Effector memory CD4-positive, alpha-beta T cell (primary cell): ENCODE measurements around the gene NHLH2.

Experiments
- DNase-seq, 3 donors: peaks; one replicate each; pipeline ENCODE4 v3.0.0-alpha.2; 2020
- H3K27ac ChIP-seq: 2 replicates; pipeline ENCODE4 v1.7.0; 2013; ENCODE audit warnings: mild to moderate bottlenecking, low read length, moderate library complexity; ENCODE audit not compliant: insufficient read depth, poor library complexity, severe bottlenecking
- H3K27me3 ChIP-seq: replicated peaks from 2 replicates; pipeline ENCODE4 v1.7.0; 2013; ENCODE audit warnings: mild to moderate bottlenecking, low read length; ENCODE audit not compliant: insufficient read depth, control insufficient read depth, poor library complexity, severe bottlenecking
- H3K36me3 ChIP-seq: 2 replicates; pipeline ENCODE4 v1.7.0; 2013; ENCODE audit warnings: mild to moderate bottlenecking, low read length, moderate library complexity; ENCODE audit not compliant: control insufficient read depth, insufficient read depth
- H3K4me1 ChIP-seq: 2 replicates; pipeline ENCODE4 v1.7.0; 2013; ENCODE audit warnings: low read length, mild to moderate bottlenecking; ENCODE audit not compliant: control insufficient read depth, insufficient read depth, poor library complexity, severe bottlenecking
- H3K4me3 ChIP-seq: 2 replicates; pipeline ENCODE4 v1.7.0; 2013; ENCODE audit warnings: low read length, low read depth, mild to moderate bottlenecking; ENCODE audit not compliant: insufficient read depth, poor library complexity, severe bottlenecking
- H3K9me3 ChIP-seq: 2 replicates; pipeline ENCODE4 v1.7.0; 2013; ENCODE audit warnings: mild to moderate bottlenecking, low read length, moderate library complexity; ENCODE audit not compliant: control insufficient read depth

The NHLH2 gene

GRCh38 chr1:115873184-115873583 lies 32.3 kb upstream of the NHLH2 start:
- no peak for DNase-seq
- Histone ChIP-seq H3K4me3 (no peak overlapping the region), H3K27me3 (no peaks in the 10 kb centered on the region), H3K4me1 (no peaks in the 10 kb centered on the region), H3K9me3 (no peaks in the 10 kb centered on the region), H3K27ac (no peak overlapping the region), H3K36me3 (no peaks in the 10 kb centered on the region)

GRCh38 chr1:115869064-115869463 lies 28.1 kb upstream of the NHLH2 start:
- no peaks in the 10 kb centered on the region for H3K27me3 ChIP-seq
- no peaks in the 10 kb centered on the region for H3K9me3 ChIP-seq
- H3K36me3 ChIP-seq: no peaks in the 10 kb centered on the region

GRCh38 chr1:115867216-115867615 lies 26.3 kb upstream of the NHLH2 start:
- H3K4me3 ChIP-seq: no peak overlapping the region
- no peaks in the 10 kb centered on the region for H3K36me3 ChIP-seq
- no peaks in the 10 kb centered on the region for H3K9me3 ChIP-seq
- no peak for DNase-seq
- no peaks in the 10 kb centered on the region for H3K27me3 ChIP-seq
- no peaks in the 10 kb centered on the region for H3K4me1 ChIP-seq
- H3K27ac ChIP-seq: no peak overlapping the region

More at GRCh38 chr1:115869064-115869463, 28.1 kb upstream of the NHLH2 start:
- Histone ChIP-seq H3K4me3 (no peak overlapping the region), H3K27ac (no peak overlapping the region), H3K4me1 (no peaks in the 10 kb centered on the region)
- DNase-seq: no peak

DNA sequence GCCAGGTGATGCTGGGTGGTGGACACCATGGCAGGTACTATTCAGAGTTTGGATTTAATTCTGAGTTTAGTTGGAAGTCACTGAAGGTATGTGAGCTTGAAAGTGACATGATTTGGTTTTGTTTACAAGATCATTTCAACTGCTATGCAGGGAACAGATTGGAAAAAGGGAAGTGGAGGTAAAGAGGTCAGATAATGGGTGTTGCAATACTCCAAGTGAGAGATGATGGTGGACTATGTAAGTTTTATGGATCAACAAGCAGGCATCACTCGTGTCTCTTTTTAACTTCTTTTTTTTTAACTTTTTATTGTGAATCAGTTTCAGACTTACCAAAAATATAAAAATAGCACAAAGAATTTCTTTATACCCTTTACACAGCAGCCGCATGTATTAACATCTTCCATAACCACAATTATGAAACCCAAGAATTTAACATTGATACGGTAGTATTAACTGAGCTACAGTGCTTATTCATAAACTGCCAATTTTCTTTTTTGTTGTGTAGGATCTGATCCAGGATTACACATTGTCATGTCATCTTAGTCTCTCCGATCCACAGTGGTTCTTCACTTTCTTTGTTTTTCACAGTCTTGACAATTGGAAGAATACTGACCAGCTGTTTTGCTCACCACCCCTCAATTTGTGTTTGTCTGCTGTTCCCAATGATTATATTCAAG lies 24.9 kb upstream of the NHLH2 start:
- Histone ChIP-seq H3K27me3 (no peaks in the 10 kb centered on the region), H3K27ac (no peak overlapping the region), H3K36me3 (no peaks in the 10 kb centered on the region), H3K9me3 (no peaks in the 10 kb centered on the region), H3K4me1 (no peaks in the 10 kb centered on the region), H3K4me3 (no peak overlapping the region)
- DNase-seq: no peak

- no peaks in the 10 kb centered on the region for H3K27me3 ChIP-seq
- DNase-seq: no peak
- H3K4me3 ChIP-seq: no peak overlapping the region
- no peaks in the 10 kb centered on the region for H3K36me3 ChIP-seq
- H3K4me1 ChIP-seq: no peaks in the 10 kb centered on the region
- H3K27ac ChIP-seq: no peak overlapping the region
- no peaks in the 10 kb centered on the region for H3K9me3 ChIP-seq
Observed at GRCh38 chr1:115862403-115862802, 21.5 kb upstream of the NHLH2 start.

DNA sequence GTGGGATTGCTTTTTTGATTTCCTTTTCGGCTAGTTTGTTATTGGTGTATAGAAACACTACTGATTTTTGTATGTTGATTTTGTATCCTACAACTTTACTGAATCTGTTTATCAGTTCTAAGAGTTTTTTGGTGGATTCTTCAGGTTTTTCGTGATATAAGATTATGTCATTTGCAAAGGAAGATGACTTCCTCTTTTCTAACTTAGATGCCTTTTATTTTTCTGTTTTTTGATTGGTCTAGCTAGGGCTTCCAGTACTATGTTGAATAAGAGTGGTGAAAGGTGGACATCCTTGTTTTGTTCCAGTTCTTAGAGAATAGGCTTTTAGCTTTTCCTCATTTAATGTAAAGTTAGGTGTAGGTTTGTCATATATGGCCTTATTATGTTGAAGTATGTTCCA lies 13.1 kb upstream of the NHLH2 start:
- Histone ChIP-seq H3K36me3 (no peaks in the 10 kb centered on the region), H3K4me1 (no peaks in the 10 kb centered on the region), H3K27me3 (no peaks in the 10 kb centered on the region), H3K9me3 (no peaks in the 10 kb centered on the region), H3K4me3 (no peak overlapping the region), H3K27ac (no peak overlapping the region)
- DNase-seq: no peak

DNA sequence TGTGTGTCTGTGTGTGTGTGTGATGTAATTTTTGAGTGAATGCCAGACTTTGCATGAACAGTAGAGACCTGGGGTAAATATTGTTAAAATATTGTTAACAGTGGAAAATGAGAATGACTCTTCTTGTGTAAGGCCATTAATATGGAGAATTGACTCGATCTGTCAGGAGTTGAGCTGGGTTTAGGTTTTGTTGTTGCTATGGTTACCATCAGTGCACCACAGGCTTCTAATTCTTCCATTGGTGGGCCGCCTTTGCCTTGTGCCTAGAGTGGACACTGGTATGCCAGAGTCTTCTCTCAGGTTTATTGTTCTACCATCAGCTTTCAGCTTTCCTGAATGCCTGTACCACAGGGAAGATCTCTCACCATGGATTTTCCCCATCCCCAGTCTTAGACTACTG lies 10.0 kb upstream of the NHLH2 start:
- no peaks in the 10 kb centered on the region for H3K4me1 ChIP-seq
- H3K27ac ChIP-seq: no peak overlapping the region
- H3K27me3 ChIP-seq: no peaks in the 10 kb centered on the region
- H3K9me3 ChIP-seq: no peaks in the 10 kb centered on the region
- H3K36me3 ChIP-seq: no peaks in the 10 kb centered on the region
- H3K4me3 ChIP-seq: no peak overlapping the region
- no peak for DNase-seq

DNA sequence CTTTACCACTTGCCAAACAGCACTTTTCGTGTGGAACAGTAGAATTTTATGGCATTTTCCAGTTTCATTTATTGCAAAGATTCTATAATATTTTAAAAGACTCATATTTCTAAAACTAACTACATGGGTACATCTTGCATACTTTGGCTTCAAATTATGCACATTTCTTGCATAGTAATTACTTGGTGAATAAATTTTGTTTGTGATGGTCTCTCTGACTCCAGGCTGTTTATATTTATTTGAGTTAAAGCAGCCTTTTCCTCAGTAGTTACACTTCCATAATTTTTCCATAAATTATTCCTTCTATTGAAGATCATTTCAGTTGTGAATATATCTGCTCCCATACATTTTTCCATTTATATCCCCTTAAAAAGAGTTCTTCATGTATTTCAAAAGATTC lies 6.9 kb upstream of the NHLH2 start:
- H3K9me3 ChIP-seq: no peaks in the 10 kb centered on the region
- peaks cover 2% of the 10 kb centered on the region for H3K27me3 ChIP-seq
- H3K27ac ChIP-seq: no peak overlapping the region
- no peaks in the 10 kb centered on the region for H3K4me1 ChIP-seq
- H3K36me3 ChIP-seq: no peaks in the 10 kb centered on the region
- no peak for DNase-seq
- no peak overlapping the region for H3K4me3 ChIP-seq

DNA sequence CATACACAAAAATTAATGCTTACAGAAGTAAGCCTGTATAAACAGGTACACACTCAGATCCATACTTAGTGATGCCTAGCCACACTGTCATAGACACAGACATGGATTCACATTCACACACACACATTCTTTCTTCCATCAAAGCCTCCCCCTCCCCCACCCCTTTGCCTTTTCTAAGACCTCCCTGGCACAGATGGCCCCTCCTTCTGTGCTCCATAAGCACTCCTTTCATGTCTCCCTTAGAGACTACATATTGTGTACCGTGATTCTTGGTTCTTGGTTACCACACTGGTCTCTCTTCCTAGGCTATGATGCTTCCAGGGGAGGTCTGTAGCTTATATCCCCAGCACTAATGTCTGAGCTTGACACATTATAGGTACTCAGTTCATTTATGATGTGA lies 2.0 kb upstream of the NHLH2 start:
- H3K36me3 ChIP-seq: no peaks in the 10 kb centered on the region
- no peaks in the 10 kb centered on the region for H3K9me3 ChIP-seq
- H3K4me1 ChIP-seq: peaks cover 3% of the 10 kb centered on the region
- no peak overlapping the region for H3K27ac ChIP-seq
- H3K27me3 ChIP-seq: peaks cover 22% of the 10 kb centered on the region
- no peak overlapping the region for H3K4me3 ChIP-seq
- DNase-seq: no peak

DNA sequence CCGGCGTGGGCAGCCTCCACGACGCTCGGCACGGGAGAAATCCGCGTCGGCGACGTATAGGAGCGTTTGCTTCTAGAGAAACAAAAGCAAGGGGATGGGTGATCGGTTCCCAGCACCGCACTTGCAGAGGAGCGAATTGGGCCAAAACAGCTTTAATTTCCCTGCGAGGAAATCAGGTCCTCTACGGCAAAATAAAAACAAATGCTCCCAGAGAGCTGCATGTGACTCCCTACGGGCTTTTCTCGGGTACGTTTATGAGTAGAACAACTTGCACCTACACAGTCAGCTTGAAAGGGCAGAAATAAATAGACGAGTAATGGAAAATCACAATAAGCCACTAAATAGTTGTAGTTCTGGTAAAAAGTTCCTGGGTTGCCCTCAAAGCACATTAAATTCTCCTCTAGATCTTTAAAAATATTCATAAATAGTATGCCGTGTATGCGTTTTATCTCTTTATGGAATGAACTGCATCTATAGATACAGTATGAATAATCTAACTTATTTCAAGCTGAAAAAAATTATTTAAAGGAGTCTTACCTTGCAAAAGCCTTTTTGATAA lies 1.2 kb downstream of the NHLH2 start:
- Histone ChIP-seq H3K36me3 (no peaks in the 10 kb centered on the region), H3K27me3 (peaks cover 27% of the 10 kb centered on the region), H3K4me3 (no peak overlapping the region), H3K9me3 (no peaks in the 10 kb centered on the region), H3K4me1 (peaks cover 3% of the 10 kb centered on the region), H3K27ac (no peak overlapping the region)
- DNase-seq: no peak
